Stimulated activated CD4-positive, alpha-beta T cell treated with anti-CD3 and anti-CD28 coated beads, TNF-alpha, amount 100 ng/mL, for 48 hours (primary cell): Measurements from ENCODE around the gene PRKN.

Source experiments
- DNase-seq, 3 donors: peaks; one replicate each; pipeline ENCODE4 v3.0.0-alpha.2; 2020; ENCODE audit warnings: low read depth in 3 of 3

PRKN gene

DNA sequence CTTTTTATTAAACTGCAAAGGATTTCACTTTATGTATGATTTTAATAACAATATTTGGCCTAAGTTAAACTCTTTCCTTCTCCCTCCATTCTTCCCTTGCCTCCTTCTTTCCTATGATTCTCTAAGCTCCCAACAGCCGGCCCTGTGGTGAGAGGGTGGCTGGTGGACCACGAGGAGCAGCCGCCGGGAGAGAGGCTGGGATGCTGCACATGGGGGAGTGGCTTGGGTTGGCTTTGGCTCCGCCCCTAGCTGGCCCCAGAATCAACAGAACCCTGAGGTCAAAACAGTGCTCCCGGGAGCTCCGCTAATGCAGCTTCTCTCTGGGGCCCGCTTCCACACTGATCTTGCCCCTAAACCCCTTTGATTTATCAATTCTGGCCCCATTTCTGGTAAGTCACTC lies 1063.9 kb downstream of the PRKN start:
- DNase-seq = no peak

DNA sequence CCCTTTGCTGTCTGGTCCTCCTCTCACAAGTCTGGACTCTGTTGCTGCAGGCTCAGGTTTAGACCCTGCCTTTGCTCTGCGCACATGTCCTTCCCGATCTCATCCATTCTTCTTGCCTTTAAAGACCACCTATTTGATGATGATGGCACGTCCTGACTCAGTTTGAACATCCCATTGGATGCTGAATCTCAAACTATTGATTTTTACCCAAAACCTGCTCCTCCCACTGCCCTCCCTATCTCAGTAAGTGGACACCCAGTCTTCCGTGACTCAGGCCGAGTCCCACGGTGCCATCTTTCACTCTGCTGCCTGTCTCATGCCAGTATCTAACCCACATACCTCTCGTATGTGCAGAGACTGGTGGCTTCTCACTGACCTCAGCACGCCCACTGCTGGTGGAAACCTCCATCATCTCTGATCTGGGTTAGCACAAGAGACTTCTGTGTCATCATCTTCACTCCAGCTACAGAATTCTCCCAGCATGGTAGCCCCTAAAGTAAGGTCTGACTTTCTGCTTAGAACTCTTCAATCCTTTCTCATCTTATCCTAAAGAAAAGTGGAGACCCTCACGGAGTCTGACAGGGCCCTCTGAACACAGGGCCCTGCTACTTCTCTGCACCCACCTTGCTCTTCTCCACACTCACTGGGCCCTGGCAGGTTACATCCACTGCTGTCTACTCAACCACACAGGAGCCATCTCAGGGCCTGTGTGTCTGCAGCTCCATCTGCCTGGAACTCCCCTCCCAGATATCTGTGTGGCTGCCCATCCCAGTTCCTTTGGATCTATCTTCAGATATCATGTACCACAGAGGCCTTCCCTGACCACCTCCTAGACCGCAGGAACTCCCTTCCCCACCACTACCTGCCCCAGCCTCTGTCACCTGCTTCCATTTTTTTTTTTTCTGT lies 1066.6 kb downstream of the PRKN start:
- DNase-seq = no peak

DNA sequence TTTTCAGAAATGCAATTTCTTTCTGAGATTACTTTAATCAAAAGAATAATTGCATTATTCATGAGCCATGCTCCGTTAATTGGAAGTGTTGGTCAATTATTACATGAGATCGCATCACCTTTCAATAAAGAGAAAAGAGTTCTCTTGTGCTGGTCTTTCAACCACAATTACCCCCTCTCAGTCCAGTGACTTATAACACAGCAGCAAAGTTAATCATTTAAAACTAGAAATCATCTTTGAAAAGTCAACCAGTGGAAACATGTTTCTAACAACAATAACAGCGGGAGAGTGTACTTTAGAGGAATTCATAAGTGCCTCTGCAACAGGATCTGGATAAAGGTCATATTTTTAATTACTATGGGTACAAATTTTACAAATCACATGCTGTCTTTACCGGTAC lies 1069.4 kb downstream of the PRKN start:
- DNase-seq = no peak

DNA sequence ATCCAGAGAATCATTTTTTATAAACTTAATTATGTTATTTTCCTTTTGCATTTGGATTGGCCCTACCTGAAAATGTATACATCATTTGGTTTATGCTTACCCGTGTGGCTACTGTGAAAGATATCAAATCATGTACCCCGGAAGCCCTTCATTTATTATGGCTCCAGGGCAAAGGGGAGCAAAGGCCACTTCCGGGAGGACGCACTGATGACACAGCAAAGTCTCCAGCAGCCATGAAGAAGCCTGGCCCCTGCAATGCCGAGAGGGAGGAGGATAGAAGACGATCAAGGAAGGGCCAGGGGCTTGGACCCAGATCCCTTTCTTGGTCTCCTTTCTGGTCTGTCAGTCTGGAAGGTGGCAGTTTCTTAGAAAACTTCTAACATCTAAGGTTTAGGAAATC lies 1073.4 kb downstream of the PRKN start:
- no peak for DNase-seq

DNA sequence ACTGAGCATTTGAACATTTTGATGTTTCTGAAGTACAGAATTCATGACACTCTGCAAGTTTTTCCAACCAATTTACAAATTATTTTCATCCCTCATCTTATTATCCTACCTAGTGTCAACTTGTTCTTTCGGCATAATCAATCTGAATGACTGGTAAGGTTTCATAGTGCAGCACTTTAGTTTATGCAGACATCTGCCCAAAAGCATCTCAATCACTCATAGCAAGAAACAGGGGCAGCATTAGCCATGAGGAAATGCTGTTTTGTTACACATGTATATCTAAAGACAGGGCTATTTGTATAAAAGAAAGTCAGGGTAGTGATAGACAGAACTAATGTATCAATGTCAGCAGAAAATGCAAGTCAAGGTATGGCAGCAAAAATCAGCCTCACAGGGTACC lies 1075.6 kb downstream of the PRKN start:
- DNase-seq = no peak

DNA sequence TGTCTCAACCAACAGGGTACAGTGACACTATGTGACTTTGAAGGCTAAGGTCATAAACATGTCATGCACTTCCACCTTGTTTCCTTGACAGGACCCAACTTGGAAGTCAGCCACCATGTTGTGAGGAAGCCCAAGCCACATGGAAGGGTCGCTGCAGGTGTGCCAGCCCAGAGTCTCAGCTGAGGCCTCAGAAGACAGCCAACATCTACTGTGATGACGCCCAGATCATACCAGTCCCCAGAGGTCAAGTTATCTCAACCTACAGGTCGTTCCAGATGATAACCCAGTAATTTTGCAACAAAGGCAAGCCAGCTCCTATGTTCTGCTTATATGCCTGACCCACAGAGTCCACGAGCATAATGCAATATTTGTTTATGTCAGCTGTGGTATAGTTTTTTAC lies 1077.7 kb downstream of the PRKN start:
- no peak for DNase-seq

DNA sequence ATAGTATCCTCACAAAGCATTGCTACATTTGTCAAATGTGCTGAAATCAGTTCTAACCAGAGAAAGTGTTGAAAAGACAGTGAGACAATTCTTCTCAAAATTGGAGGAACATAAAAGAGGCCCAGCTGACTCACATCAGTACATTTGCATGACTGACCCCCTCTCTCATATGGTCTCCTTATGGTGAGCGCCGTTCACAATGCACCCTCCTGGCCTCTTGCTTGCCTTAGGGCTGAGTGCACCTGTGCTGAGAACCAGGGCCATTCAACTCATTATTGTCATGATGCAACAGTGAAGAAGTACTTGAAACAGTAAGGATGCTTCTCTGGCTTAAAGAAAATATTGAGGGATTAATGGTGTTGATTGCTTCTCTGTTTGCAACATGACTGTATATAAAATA lies 1078.5 kb downstream of the PRKN start:
- DNase-seq = no peak

DNA sequence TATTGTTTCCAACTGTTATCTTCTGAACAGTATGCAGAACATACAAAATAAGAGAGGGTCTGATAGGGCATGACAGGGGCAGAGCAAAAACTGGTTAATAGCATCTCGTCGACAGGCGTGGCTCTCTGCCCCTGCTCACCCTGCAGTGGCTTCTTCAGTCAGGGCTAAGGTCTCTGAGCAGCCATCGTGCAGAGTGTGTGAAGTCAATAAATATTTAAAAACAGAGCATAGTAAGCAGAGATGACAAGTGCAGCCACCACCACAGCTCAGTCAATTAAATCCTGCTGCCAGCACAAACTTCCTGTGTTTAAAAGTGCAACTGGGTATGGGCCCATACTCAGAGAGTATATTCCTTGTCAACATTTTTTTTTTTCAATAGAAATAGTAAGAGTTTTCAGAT lies 1080.3 kb downstream of the PRKN start:
- no peak for DNase-seq

DNA sequence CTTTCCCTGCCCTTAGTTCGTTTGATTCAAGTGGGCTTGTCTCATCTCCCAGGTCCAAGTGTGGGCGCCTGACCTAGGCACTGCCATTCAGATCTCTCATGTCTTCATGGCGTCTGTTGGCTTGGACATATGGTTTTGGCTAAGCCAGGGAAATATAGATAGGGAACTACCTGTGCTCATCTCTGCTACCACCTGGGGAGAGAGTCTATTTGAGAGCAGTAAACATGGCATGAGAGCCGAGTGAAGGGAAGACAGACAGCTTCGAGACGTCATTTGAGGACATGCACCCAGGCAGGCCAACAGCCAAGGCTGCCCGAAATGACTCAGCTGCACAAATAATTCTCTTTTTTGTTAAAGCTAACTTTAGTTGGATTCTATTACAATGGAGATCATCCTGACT lies 1083.0 kb downstream of the PRKN start:
- no peak for DNase-seq

DNA sequence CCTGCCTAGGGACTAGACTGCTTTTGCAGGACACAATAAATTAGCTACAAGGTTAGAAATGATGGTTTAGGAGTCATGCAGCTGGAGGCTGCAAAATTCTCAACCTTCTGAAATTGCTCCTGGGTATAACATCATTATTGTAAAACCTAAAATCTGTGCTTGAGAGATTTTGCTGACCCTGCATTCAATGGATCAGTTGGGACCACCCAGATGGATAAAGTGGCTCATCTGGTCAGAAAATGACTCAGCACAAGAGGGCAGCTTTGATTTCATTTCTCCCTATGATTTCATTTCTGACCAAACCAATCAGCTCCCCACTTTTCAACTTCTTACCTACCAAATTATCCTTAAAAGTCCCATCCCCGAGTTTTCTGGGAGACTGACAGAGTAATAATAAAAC lies 1086.4 kb downstream of the PRKN start:
- DNase-seq = no peak

DNA sequence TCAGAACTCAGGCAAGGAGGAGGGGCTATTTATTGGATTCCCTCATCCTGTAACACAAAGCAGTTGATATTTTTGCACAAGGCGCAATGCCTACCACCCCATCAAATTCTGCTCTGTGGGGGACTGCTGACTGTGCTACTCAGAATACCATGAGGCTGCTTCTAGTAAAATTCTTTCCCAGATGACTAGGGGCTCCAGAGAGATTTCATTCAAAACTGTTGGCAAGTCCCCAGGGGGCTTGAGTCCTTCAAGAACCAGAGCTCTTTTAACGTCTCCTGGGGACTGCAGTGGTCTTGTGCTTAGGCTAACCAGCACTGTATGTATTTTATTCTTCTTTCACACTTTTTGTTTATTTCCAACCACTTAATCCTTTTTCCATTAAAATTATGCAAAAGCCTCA lies 1087.8 kb downstream of the PRKN start:
- no peak for DNase-seq

DNA sequence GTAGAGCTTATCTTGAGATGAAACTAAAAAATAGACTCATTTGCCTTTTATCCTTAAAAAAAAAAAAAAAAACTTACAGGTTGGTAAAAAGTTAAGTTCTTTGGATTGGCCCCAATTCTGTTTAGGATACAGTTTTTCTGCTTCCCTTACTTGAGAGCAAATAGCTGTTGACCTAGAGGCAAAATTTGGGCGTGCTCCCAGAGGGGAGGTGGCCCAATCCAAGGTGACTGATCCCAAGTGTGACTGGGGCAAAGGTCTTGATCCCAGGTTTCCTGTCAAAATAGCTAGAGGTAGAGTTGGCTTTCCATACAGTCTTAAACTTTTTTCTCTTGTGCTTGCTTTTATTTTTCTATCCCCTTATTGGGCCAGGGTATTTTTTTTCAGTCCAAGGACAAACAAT lies 1089.9 kb downstream of the PRKN start:
- no peak for DNase-seq

DNA sequence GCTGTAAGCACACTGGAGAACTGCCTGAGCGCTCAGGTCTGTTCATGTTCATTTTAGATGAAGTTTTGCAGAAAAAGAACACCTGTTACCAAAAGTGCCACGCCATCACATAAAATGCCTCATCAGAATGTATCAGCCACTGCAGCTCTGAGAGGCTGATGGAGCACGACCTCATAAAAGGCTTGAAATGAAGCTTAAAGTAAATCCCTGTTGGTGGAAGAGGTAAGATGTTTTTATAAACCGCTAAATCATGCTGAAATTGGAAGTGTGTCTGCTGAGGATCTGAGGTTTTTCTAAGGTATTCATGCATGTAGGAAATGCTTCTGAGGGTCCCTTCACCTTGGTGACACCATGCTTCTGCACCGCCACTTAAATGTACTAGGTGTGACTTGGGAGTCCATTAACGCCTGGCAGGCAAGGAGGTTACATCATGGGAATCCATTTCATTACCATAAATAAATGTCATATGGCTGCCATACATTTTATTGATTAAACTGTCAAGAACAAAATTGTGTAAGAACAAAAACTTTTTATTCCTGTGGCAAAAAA lies 1090.6 kb downstream of the PRKN start:
- no peak for DNase-seq

DNA sequence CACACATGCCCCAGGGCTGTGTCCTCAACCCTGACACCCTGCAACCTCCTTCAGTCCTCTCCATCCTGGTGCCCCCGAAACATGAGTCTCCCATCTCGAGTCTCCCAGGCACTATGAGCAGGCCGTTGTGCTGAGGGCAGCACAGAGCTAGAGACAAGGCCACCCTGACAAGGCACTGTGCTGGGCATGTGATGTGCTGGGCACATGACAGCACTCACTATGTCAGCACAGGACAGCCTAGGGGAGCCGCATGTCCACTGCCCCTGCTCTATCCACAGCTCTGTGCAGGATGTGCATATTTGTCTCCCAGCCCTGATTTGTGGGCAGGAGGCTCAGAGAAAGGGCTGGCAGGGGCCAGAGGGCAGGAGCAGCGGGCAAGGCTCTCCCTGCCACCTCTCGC lies 1091.6 kb downstream of the PRKN start:
- no peak for DNase-seq

DNA sequence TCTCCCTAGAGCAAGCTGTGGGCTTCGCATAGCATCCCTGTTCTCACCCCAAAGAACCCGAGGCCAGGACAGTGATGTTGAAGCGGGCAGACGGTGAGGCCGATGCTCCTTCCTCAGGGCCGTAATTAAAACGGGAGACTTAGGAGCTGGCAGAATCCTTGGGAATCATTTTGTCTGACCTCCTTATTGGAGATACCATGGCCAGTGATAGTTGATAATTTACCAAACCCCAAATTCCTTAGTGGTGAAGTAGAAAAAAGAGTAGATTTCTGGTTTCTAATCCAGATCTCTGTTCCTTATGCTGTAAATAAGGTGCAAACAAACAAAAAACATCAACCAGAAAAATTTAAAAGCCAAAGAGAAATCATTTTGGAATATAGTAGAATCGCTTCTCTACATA lies 1092.7 kb downstream of the PRKN start:
- DNase-seq = no peak

DNA sequence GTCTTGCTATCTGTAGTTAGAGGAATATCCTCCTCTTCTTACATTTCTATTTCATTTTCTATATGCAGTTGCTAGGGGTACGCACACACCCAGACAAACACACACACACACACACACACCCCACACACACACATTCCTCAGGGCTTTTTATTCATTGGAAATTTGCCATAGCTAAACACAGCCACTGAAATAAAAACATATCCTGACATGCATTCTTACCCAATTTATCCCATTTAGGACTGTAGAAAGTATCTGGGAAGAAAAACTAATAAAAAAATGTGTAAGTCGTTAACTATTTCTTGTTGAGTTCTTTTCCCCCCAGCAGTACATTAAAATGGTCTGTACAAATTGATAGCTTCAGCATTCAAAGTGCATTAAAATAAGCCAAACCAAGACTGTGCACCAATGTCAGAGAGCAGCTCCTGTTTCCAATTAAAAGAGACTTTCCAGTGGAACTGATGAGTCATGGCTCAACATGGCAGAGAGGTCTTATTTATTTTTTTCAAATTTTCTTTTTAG lies 1095.8 kb downstream of the PRKN start:
- no peak for DNase-seq

DNA sequence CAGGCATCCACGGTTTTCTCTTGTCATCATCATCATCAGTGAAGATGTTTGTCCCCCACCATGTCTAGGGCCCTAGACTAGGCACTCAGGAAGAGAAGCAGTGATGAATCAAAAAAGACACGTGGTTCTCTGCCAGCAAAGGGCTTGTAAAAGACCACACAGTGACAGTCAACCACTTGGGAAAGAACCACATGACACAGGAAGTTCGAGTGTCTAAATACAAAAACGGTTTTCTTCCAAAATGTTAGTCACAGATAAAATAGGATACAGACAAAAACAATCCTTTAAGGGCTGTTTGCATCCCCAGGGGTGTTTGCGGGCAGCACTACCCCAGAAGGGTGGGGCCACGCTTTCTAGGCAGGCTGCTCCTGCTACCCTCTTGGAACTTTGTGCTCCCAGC lies 1096.9 kb downstream of the PRKN start:
- DNase-seq = no peak

DNA sequence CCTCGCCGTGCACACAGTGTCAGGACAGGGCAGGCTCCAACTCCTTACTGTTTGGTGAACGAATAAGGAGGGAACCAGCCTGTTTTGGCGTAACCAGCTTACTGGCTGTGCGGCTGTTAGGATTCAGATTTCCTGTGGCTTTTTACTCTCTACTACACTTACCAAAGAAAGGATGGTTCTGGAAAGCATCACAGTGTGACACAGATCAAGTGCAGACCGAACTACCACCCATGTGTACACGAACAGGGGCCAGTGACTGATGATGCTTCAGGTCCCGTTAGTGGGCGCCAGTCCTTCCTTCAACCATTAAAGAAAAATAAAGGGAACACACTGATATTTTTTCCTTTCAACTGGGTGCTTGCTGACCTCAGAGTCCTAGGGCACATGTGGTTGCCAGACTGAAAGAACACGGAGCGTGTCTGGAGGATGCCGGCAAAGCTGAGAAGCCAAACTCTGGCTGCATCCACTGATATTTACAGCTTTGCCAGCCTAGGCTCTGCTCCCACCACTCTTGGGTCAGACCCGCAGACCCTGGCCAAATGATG lies 1101.4 kb downstream of the PRKN start:
- DNase-seq = no peak

DNA sequence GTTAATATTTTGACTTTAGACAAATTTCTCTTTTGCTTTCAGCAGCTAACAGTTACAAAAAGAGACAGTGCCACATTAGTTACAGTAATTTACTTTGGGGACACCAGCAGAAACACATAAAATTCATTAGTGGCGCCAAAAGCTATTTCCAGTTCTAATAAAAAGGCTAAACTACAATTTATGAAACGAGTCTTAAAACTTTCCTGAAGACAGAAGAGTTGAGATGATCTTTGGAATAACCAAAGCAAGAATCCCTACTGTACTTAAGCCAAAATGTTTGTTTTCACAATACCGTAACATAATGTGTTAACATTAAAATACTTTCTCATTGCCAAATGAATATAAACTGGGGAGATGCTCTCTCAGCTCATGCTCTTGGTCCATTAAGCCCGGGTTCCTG lies 1103.5 kb downstream of the PRKN start:
- no peak for DNase-seq

DNA sequence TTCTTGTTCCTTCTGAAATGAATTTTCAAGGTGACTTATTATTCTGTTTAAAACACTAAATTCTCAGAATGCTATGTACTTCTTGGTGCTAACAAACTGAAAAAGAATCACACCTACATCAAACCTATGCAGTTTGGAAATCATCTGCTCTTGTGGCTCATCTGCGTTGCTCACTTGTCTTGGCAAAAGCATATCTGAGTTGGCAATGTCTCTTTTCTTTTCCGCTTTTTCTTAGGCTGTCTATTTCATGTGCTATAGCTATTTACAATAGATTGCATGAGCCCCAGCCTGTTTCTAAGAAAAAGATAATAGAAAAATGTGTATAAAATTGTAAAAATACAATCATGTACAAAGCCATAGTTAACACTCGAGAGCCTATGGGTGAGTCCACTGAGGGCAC lies 1104.8 kb downstream of the PRKN start:
- no peak for DNase-seq

DNA sequence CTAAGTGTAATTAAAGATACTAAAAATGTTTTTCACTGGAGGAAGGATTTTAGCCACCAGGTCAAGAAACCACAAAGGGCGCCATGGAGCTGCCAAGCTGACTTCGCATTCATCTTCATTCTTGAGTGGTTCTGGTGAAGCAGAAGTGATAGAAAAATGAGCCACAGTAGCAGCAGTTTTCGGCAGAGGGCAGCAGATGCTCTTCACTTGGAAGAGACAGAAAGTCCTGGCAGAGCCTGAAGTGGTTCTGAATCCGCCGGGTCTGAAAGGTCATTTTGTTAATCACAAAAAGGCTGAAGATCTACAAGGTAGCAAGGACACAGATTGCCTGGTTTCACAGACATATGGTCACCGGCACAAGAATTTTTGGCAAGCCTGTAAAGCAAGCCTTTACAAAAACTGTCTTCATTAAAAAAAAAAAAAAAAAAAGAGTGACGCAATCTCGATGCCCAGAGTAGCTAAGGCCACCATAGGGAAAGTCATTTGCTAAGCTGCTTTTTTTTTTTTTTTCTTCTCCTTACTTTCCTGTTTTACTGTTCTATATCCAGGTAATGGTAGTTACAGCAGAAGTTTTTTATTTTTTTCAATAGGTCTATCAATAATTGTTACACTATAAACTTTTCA lies 1108.6 kb downstream of the PRKN start:
- no peak for DNase-seq

DNA sequence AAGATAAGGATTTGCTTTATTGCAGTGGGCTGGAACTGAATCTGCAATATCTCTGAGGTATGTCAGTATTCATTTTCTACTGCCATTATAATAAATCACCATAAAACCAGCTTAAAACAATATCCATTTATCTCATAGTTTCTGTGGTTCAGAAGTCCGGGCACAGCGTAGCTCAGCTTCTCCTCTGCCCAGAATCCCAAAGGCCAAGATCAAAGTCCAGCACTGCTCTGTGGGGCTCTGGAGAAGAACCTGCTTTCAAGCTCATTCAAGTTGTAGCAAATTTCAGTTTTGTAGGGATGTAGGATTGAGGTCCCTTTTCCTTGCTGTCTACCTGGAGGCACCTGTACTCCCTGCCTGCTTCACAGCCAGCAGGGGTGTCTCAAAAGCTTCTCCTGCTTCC lies 1113.9 kb downstream of the PRKN start:
- no peak for DNase-seq

DNA sequence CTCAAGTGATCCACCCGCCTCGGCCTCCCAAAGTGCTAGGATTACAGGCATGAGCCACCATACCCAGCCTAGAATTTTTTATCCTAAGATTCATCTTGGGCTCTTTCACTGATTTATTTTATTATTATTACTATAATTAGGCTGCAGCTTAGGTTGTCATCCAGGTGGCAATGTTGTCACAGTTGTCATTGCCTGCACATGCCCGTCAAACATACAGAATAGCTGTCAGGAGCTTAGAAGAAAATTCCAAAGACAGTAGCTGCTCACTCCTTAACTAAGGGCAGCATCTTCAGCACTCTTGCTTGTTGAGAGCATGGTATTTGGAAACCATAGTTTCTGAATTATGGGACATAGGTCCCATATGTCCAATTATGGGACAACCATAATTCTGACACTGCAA lies 1118.8 kb downstream of the PRKN start:
- no peak for DNase-seq
